ENCODE measurements around the gene SORL1. TPM values are rescaled to one million over a fixed set of nuclear protein-coding genes. Genes with fewer than 3 reads are reported as not detected.

SORL1 gene
- total RNA-seq, 1 donor from 2014 or later: 38.3 TPM

GRCh38 chr11:121556937-121557336 is 104.8 kb downstream of the SORL1 start:
- Histone ChIP-seq H3K4me1 (no peaks in the 10 kb centered on the region), H3K9me3 (no peaks in the 10 kb centered on the region), H3K36me3 (peaks cover 0 to 8% of the 10 kb centered on the region in 2 donors), H3K27ac (no peak overlapping the region), H3K27me3 (no peaks in the 10 kb centered on the region), H3K4me3 (no peak overlapping the region)
- intact Hi-C loops (cut with DNase I): no loop called here
- TF ChIP-seq POLR2A (IDR thresholded peaks at IDR 0.05) (no peak), CTCF (IDR thresholded peaks at IDR 0.05) (no peak), POLR2AphosphoS5 (IDR thresholded peaks at IDR 0.05; ENCODE audit: insufficient read depth in 1 of 2, low read depth in 1 of 2) (no peak)
- no peak for DNase-seq (ENCODE audit: extremely low spot score in 2 of 2)

GRCh38 chr11:121557348-121557747 is 105.2 kb downstream of the SORL1 start:
- TF ChIP-seq POLR2AphosphoS5 (IDR thresholded peaks at IDR 0.05; ENCODE audit: insufficient read depth in 1 of 2, low read depth in 1 of 2) (no peak), POLR2A (IDR thresholded peaks at IDR 0.05) (no peak), CTCF (IDR thresholded peaks at IDR 0.05) (no peak)
- no peak for DNase-seq (ENCODE audit: extremely low spot score in 2 of 2)
- intact Hi-C loops (cut with DNase I): no loop called here
- Histone ChIP-seq H3K27ac (no peak overlapping the region), H3K4me1 (no peaks in the 10 kb centered on the region), H3K9me3 (no peaks in the 10 kb centered on the region), H3K4me3 (no peak overlapping the region), H3K27me3 (no peaks in the 10 kb centered on the region), H3K36me3 (peaks cover 0 to 8% of the 10 kb centered on the region in 2 donors)

- Histone ChIP-seq H3K9me3 (no peaks in the 10 kb centered on the region), H3K27me3 (no peaks in the 10 kb centered on the region), H3K4me1 (no peaks in the 10 kb centered on the region), H3K36me3 (peaks cover 0 to 8% of the 10 kb centered on the region in 2 donors), H3K27ac (no peak overlapping the region), H3K4me3 (no peak overlapping the region)
- TF ChIP-seq POLR2AphosphoS5 (IDR thresholded peaks at IDR 0.05; ENCODE audit: insufficient read depth in 1 of 2, low read depth in 1 of 2): no peak
- no peak for TF ChIP-seq POLR2A (IDR thresholded peaks at IDR 0.05)
- TF ChIP-seq CTCF (IDR thresholded peaks at IDR 0.05): no peak
- intact Hi-C loops (cut with DNase I): no loop called here
- DNase-seq (ENCODE audit: extremely low spot score in 2 of 2): peak in 1 of 2 donors; percentile 25
Measured at GRCh38 chr11:121559606-121560200, 107.6 kb downstream of the SORL1 start.

GRCh38 chr11:121560236-121560635 is 108.1 kb downstream of the SORL1 start:
- H3K27ac ChIP-seq: no peak overlapping the region
- no peak for TF ChIP-seq CTCF (IDR thresholded peaks at IDR 0.05)
- no peak for TF ChIP-seq POLR2A (IDR thresholded peaks at IDR 0.05)
- TF ChIP-seq POLR2AphosphoS5 (IDR thresholded peaks at IDR 0.05; ENCODE audit: insufficient read depth in 1 of 2, low read depth in 1 of 2): no peak
- H3K27me3 ChIP-seq: no peaks in the 10 kb centered on the region
- H3K36me3 ChIP-seq: peaks cover 0 to 8% of the 10 kb centered on the region in 2 donors
- DNase-seq (ENCODE audit: extremely low spot score in 2 of 2): no peak
- H3K4me1 ChIP-seq: no peaks in the 10 kb centered on the region
- H3K4me3 ChIP-seq: no peak overlapping the region
- intact Hi-C loops (cut with DNase I): no loop called here
- H3K9me3 ChIP-seq: no peaks in the 10 kb centered on the region

- TF ChIP-seq CTCF (IDR thresholded peaks at IDR 0.05) (no peak), POLR2A (IDR thresholded peaks at IDR 0.05) (no peak), POLR2AphosphoS5 (IDR thresholded peaks at IDR 0.05; ENCODE audit: insufficient read depth in 1 of 2, low read depth in 1 of 2) (no peak)
- Histone ChIP-seq H3K27ac (no peak overlapping the region), H3K36me3 (peaks cover 0 to 8% of the 10 kb centered on the region in 2 donors), H3K4me1 (no peaks in the 10 kb centered on the region), H3K4me3 (no peak overlapping the region), H3K27me3 (no peaks in the 10 kb centered on the region), H3K9me3 (no peaks in the 10 kb centered on the region)
- intact Hi-C loops (cut with DNase I): no loop called here
- no peak for DNase-seq (ENCODE audit: extremely low spot score in 2 of 2)
Measured at GRCh38 chr11:121561240-121561639, 109.1 kb downstream of the SORL1 start.
